HT1080 (cell line): ENCODE measurements around the gene ANGPT4. TPM values are rescaled to one million over a fixed set of nuclear protein-coding genes. Genes with fewer than 3 reads are reported as not detected.
"Not testable (repeated sequence)": the region's sequence is repeated elsewhere in the genome, so short reads cannot be mapped to it uniquely, and the experiment has no call there.

Experiments
- DNase-seq: peaks from one replicate; pipeline ENCODE4 v3.0.0-alpha.2; 2015; ENCODE audit warnings: low read depth
- total RNA-seq: library from RNA; depleted of rRNA; stranded (reverse); fragments of >200 nt; shearing (Covaris generic); gene quantifications from 2 replicates; pipeline ENCODE4 v1.2.3, GENCODE V29; 2014

The ANGPT4 gene
- total RNA-seq, 1 experiment from 2014 or later, result 0.02 TPM

DNA sequence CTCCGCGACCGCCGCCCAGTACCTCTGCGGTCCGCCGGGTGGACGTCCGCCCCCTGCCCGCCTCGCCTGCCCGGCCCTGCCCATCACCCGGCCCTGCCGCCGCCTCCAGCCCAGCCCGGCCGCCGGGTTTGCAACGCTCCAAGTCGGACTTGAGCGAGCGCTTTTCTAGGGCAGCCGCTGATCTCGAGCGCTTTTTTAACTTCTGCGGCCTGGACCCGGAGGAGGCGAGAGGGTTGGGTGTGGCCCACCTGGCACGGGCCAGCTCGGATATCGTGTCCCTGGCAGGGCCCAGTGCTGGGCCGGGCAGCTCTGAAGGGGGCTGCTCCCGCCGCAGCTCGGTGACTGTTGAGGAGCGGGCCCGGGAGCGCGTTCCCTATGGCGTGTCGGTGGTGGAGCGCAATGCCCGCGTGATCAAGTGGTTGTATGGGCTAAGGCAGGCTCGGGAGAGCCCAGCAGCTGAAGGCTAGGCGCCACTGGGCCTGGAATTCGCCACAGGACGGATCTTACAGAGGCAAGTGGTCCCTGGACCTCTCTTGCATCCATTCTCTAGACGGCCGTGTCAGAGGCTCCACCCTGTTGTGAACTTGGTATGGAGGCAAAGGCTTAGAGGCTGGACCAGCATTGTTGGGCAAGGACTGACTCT lies 70.8 kb downstream of the ANGPT4 start:
- no peak for DNase-seq

DNA sequence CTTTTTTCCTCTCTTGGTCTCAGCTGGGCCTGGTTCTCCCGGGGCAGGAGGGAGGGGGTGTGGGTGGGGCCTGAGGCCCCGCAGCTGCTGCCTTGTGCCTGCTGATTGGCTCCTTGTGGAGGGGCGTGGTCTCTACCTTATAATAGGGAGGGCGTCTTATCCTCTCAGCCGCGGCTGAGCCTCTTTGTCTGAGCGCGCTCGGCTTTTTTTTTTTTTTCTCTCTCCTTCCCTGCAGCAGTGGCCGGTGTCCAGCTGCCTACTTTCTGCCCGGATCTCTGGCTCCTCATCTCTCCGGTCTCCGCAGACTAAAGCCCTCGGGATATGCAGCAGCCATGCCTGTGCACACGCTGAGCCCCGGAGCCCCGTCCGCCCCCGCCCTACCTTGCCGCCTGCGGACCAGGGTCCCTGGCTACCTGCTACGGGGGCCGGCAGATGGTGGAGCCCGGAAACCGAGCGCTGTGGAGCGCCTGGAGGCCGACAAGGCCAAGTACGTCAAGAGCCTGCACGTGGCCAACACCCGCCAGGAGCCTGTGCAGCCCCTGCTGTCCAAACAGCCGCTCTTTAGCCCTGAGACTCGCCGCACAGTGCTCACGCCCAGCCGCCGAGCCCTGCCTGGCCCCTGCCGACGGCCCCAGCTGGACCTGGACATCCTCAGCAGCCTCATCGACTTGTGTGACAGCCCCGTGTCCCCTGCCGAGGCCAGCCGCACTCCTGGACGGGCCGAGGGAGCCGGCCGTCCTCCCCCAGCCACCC lies 71.5 kb downstream of the ANGPT4 start:
- DNase-seq, result no peak

DNA sequence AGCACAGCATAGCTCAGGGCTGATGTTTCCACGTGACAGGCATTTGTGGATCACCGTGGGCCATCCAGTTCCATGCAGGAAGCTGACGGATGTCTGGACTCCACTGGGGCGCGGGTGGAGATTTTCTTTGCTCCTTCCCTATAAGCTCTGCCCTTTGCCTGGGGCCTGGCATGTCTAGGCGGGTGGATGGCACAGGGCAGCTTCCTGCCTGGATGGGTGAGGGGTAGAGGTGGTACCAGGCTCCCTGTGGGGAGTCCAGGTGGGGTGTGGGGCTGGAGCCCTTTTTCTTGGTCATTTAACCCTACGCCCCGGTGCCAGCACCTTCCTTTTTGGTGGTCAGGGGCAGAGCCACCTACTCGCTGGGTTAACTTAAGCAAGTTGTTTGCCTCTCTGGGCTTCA lies 72.2 kb downstream of the ANGPT4 start:
- DNase-seq, result no peak

DNA sequence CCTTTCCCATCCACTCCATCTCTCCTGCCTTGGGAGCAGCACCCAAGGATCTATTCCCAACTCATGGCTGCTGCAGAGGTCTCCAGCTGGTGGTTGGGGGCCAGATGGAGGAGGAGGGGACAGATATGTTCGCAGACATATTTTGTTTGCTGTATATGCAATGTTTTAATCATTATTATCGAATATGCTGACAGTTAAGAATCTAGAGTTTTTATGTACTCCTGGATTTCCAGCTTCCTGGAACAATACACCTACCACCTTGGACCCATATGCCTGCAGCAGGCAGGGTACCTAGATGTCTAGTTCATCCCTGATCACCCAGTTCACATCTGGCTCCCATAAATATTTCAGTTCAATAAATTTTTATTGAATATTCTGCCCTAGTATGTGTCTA lies 73.6 kb downstream of the ANGPT4 start:
- no peak for DNase-seq

DNA sequence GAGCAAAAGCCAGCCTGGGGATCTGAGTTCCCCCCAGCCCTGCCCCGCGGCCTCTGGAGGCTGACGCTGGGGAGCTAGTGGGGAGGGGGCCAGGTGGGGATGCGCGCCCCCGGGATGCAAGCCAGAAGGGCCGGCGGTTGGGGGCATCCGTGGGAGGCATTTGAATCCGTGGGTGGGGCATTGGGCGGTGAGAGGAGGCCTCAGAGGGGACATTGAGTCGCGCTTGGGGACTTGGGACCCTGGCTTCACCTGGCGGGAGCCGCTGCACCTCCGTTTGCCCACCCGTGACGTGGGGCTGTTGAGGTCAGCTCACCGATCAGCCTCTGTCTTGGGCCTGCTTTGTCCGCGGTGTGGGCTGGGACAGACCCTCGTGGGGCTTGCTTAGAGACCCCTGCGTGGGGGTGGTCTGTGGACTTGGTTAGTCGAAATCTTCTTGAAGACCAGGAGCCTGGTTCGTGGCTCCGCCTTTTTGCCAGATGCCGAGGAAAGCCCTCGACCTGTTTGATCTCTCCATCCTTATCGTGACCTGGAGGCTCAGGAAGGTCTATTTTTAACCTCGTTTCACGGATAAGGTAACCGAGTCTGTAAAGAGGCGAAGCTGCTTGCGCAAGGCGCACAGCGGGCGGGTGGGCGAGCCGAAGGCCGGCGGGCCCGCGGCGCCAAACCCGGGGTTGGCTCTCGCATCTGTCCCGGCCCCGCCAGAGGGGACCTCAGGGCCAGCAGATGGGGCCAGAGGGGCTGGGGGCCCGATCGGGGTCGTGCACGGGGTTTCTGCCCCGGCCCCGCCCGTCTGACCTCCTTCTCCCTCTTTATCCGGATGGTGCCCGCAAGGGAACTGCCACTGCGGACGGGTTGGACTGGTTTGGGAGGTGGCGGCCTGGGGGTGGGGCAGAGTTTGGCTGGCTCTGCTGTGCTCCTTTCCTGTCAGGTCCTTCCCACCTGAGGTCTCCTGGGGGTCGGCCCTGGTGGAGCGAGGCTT lies 74.3 kb downstream of the ANGPT4 start:
- DNase-seq, result no peak

DNA sequence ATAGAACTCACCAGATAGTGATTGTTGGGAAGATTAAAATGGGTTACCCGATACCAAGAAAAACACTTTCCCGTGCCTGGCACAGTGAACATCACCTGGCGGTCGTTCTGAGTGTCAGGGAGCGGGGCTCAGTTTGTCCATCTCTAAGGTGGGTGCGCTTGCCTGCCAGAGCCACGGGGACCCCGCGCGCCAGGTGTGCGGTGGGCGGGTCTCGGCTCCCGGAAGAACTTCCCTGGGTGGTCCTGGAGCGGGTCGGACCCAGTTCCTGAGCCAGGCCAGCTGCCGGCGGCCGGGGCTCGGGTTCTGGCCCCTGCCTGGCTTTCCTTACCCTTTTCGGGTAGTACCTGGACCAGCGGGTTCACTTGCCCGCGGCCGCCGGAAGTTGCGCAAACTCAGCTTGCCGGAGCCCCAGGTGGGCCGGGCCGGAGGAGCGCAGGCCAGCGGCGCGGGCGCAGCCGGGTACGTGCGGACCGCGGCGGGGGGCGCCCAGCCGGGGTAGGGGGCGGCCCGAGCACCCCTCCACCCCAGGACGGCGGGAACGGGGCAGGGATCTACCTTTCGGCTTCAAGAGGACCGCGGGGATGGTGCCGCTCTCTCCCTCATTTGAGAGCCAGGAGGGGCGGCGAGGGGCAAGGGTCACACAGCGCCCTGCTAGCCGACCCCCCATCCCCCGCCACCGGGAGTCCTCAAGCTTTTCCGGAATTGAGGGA lies 75.1 kb downstream of the ANGPT4 start:
- no peak for DNase-seq

DNA sequence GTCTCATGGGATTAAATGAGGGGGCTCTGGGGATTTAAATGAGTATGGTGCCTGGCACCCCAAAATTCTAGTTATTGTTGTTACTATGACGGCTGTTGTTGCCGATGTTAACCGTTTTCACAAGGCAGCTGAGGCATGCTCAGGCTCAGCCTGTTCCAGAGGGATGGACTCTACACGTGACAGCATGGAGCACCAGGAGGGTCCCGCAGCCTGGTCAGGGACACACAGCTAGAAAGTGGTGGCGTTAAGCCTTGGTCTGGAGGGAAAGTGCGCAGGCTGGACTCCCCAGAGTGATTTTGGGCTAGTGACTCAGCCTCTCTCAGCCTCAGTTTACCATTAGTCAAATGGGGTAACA lies 75.7 kb downstream of the ANGPT4 start:
- DNase-seq, result no peak

DNA sequence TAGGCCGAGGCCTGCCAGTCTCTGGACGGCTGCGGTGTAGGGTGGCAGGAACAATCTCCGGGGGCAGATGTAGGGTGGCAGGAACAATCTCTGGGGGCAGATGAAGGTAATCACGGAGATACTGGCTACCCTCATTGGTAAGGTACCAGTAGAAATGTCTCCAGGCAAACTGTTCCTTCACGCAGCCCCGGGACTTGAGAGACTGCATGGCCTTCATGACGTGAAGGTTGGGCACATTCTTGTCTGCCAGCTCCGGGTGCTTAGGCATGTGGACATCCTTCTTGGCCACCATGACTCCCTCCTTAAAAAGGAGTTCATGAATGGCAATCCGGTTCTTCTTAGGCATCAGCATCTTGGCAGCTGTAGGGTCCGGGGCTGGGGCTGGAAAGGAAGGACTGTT lies 76.5 kb downstream of the ANGPT4 start:
- no peak for DNase-seq

DNA sequence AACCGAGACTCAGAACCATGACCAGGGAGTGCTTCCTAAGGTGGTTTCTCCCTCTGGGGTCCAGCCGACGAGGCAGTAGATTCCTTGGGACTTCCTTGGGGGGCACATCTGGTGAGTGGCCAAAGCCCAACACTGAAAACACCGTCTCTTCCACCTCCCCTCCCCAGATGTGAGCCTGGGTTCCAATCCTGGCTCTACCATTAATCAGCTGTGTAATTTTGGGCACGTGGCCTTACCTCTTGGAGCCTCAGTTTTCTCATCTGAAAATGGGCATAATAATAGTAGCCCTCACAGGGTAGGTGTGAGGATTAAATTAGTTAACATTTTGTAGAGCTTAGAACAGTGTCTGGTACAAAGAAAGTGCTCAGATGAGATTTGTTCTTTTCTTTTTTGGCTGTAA lies 77.1 kb downstream of the ANGPT4 start:
- no peak for DNase-seq

DNA sequence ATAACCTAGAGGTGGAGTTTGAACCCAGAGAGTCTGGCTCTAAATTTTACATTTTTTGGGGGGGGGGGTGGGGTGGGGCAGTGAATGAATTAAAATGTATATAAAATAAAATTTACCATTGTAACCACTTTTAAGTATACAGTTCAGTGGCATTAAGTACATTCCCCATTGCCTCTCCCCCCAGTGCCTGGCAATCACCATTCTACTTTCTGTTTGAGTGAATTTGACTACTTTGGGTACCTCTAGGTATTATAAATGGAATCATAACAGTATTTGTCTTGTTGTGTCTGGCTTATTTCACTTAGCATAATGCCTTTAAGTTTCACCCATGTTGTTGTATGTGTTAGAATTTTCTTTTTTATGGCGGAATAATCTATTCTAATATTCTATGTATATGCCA lies 79.9 kb downstream of the ANGPT4 start:
- DNase-seq, result no peak

DNA sequence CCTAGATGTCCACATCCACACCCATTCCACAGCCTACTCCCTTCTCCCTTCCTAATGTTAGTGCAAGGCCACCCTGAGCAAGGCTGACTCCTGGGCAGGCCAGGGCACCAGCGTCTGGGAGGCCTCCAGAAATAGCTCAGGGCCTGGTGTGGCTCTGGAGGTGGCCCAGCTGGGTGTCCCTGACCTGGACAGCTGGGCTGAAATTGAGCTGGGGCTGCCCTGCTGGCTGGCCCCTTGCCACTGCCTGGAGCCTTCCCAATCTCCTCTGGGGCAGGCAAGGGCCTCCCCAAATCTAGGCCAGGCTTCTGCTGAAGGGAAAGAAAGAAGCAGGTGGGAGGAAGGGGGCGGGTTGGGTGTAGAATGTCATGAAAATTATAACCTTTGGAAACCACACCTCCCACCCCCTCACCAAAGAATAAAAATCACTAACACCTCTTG lies 80.5 kb downstream of the ANGPT4 start:
- DNase-seq, result no peak

DNA sequence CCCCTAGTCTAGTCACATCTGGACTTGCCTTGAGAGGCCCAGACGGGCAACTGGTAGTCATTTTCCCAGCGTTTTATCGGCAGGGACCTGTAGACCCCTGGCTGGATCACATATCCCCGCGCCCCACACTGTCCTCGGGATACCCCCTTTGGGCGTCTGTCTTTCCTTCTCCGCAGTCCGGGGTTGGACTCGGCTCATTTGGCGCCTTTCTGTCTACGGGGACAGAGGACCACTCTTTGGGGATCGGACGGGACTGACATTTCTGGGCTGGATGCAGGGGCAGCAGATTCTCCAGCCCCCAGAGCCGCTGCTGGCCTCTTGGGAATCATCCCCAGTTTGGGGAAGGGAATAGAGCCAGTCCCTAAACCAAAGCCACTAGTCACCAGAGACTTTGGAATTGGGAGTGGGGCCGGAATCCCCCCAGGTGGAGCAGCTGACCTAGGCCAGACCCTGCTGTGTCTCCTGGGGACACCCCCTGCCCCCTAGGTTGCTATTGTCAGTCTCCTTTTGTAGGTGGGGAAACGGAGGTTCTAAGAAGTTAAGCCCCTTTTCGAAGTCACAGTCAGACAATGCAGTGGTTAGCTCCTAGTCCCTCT lies 81.9 kb downstream of the ANGPT4 start:
- no peak for DNase-seq

DNA sequence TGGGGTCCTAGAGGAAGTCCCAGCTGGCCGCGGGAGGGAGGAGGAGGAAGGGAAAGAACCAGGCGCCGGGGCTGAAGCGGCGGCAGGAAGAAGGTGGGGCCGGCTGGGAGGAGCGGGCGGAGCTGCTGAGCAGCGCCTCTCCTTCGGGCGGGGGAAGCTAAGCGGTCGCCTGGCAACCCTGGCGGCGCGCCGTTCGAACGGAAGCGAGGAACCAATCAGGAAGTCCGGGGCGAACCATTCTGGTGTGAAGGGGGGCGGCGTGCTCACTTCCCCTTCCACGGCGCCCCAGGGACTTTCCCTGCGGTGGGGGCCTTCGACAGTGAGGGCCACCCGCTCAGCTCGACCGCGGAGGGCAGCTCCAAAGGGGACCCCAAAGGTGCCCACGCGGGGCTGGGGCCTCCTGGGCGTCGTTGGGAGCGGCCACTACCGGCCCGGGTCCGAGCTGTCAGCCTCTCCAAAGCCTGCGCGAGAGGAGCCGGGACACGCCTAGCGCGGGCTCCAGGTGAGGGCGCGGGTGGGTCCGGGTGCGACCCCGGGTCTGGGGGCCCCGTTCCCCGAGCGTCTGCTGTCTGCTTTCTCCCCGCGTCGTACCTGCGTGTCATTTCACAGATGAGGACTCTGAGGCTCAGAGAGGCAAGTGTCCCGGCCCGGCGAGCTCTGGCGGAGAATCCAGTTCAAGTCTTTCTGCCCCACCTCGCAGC lies 82.5 kb downstream of the ANGPT4 start, which contains the start of gene FAM110A:
Gene FAM110A, plus strand, starts transcription at position 266 of the 701 bp plus-strand sequence. CDS start 11,090 bp downstream, outside the sequence.
- DNase-seq, result peak; percentile 96

DNA sequence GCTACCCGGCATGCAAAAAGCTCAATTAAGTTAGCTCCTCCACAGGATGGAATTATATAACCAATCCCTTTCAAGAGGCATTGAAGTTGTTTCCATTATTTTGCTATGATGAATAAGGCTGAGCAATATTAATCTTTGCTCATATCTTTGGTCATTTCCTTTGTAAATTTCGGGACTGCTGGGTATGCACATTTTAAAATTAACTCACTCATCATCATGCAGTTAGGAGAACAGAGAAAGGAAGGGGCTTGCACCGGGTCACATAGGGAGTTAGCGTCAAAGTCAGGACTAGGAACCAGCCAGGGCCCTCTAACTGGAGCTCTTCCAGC lies 83.0 kb downstream of the ANGPT4 start:
- DNase-seq, result no peak

DNA sequence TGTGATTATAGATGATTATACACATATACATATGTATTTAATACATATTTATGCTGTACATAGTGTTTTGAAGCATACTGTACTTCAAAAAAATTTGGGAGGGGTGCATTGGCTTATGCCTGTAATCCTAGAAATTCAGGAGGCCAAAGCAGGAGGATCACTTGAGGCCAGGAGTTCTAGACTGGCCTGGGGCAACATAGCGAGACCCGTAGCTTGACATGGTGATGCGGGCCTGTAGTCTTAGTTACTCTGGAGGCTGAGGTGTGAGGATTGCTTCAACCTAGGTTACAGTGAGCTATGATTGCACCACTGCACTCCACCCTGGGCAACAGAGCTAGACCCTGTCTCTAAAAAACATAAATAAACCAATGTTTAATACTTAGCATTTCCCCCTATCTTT lies 84.2 kb downstream of the ANGPT4 start:
- no peak for DNase-seq

DNA sequence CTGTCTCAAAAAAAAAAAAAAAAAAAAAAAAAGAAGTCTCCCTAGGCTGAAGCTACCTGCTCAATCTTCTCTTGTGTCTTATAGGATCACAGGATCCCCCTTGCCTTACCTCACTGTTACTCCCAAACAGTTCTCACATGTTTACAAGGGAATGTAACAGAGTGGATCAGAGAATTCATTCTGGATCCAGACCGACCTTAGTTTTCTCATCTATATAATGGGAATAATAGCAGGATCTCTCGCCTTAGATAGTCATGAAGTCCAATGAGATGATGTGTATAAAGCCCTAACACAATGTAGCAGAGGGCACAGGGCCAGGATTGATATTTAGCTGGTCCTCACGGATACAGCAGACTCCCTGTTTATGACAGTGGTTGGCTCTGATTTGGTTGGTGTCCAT lies 84.9 kb downstream of the ANGPT4 start:
- no peak for DNase-seq

DNA sequence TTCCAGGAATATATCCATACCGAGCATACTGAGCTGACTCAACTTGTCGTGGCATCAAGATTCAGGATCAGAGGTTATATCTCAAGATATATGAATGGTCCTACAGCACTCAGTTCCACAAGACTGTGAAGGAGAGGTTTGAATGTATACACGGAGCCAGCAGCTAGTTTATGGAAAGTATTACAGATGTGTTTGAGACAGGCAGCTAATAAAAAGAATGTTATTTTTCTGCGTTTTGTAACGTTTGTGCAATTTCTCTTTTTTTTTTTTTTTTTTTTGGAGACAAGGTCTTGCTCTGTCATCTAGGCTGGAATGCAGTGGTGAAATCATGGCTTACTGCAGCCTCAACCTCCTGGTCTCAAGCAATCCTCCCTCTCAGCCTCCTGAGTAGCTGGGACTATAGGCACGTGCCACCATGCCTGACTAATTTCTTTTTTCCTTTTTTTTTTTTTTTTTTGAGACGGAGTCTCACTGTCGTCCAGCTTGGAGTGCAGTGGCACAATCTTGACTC lies 86.1 kb downstream of the ANGPT4 start:
- peak; percentile 31 for DNase-seq

DNA sequence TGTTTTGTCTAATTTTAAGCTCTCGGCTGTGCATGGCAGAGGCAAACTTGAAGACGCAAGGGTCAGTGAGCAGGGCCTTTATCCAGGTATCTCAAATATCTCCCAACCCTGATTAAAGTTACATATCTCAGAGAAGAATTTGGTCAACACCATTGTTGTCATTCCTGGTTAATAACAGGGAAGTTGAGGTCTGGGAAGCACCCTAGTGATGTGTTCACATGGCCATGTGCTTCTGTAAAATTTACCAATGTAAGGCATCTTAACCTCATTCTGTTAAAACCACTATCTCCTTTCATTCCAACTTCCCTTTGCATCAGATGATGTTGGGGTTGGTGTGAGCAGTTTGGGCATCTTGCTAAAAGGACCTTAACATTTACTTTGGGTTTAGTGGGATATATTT lies 86.6 kb downstream of the ANGPT4 start:
- DNase-seq, result no peak

DNA sequence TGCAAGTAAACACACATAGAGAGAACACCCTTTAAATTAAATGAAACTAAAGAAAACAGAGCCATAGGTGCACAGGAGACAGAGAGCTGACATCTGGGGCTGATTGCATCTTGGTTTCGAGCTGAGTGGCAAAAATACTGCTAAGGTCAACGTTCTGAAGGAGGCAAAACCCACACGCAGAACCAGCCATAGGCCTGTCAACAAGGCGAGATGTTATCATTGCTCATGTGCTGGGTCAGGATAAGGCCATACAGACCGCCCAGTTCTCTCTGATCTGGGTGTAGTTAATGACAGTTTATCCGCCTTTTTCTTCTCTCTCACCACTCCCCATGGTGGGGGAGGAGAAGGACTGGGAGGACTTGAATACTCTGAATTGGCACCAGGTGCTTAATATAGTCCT lies 87.1 kb downstream of the ANGPT4 start:
- no peak for DNase-seq

DNA sequence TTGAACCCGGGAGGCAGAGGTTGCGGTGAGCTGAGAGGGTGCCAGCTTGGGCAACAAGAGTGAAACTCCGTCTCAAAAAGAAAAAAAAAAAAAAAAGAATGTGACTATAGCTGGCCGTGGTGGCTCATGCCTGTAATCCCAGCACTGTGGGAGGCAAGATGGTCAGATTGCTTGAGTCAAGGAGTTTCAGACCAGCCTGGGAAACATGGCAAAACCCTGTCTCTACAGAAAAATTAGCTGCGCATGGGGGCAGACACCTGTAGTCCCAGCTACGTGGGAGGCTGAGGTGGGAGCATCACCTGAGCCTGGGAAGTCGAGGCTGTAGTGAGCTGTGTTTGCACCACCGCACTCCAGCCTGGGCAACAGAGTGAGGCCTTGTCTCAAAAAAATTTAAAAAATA lies 88.2 kb downstream of the ANGPT4 start:
- DNase-seq, result not testable (repeated sequence)
